CD4-positive, alpha-beta T cell treated with Interferon alpha-2 for 1 hour (primary cell): ENCODE results near the gene FOXK1.

Experiments
- DNase-seq, 2 donors: peaks; one replicate each; pipeline ENCODE4 v3.0.0-alpha.2; 2020 to 2022

The FOXK1 gene

DNA sequence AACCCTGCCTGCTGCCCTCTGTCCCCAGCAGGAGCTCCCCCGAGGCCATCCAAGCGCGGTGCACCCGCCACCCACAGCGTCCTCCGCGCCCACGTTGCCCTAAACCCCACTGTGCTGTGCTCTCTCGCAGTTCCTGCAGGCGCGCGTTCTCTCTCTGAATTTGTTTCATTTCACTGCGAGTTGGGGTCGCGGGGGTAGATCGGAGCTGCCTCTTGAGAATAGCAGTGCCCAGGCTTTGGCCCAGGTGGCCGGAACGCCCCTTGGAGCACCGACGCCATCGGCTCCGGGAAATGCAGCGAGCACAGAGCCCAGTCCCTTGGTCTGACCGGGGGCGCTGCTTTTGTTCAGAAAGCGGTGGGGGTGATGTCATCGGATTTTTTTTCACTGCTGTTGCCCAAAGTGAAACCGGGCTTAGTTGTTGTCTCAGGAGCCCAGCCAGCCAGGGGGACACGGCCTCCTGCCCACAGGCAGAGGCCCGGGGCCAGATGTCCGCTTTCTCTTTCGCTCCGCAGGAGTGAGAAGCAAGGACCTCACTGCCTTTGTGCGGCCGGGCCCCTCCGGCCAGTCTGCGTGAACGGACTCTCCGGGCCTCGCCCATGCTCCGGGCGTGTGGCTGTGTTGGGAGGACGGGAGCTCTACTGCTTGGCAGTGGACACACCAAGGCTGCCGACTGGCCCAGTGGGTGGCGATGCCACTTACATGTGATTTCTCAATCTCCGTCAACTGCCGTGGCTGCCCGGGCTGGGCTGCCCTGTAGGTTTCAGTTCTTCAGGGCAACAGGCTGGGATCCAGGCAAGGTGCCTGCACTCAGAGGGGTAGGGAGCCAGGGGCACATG lies 43.1 kb downstream of the FOXK1 start:
- peak; percentile 48 to 57 for DNase-seq

- no peak for DNase-seq
These were observed 43.9 kb downstream of the FOXK1 start for GRCh38 chr7:4725850-4726450.

DNA sequence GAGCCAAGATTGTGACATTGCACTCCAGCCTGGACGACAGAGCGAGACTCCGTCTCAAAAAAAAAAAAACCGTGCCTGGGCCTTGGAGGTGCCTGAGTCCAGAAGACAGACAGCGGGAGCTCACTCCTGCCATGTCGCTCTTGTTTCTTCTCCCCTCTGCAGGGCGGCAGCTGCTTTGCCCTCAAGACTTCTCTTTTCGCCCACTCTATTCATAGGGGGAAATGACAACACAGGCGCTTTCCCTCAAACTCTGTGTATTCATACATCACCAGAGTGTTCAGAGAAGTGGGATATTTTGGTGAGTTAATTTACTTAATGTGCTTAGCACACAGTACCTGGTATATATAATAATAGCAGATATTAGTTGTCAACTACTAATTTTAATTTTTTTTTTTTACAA lies 44.5 kb downstream of the FOXK1 start:
- DNase-seq = no peak

GRCh38 chr7:4727914-4728705 lies 46.0 kb downstream of the FOXK1 start:
- no peak for DNase-seq

DNA sequence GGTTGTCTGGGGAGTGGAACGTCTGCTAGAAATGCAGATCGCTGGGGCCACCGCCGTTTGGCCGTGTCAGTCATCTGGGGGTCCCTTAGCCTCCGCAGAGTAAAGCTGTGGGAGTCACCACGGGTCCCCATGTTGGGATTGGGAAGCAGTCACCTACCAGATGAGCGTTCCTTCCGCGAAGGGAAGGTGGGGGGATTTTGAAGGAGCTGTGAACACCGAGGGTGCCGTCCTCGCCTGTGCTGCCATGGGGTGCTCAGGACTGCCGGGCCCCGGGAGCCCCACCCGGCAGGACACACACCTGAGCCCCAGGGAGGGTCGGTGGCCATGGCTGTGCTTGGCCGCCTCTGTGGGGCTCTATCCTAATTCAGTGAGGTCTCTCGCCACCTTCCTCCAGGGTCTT lies 47.2 kb downstream of the FOXK1 start:
- DNase-seq = no peak

DNA sequence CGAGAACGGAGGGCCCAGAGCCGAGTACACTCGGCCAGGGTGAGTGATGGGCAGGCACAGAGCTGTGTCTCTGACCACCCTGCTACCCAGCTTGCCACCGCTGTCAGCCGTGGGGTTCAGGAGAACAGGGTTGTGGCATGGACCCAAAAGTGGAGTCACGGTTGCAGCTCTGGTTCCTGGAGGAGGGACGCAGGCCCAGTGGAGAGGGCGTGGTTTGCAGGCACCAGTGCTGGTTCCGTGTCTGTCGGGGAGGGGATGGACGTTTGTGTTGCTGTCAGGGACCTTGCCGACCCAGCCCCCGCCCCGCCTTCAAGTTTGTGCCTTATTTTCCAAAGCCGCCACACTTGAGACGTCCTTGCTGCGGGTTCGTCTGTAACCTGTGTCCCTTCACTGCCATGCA lies 48.2 kb downstream of the FOXK1 start:
- no peak for DNase-seq

DNA sequence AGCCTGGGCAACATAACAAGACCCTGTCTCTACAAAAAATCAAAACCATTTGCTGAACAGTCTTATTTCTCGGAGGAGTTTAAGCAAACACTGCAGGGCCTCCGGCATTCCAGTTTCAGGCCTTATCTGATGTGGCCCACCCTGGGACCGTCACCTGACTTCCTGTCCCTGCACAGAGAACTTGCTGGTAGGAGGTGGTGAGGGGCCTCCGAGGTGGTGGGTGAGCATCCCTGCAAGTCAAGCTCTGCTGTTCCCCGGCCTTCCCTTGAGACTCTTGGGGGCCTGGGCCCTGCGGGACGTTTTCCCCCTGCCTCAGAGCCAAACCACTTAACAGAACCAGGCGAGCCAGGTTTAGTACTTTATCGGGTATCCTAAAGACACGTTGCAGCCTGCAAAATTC lies 48.9 kb downstream of the FOXK1 start:
- no peak for DNase-seq

DNA sequence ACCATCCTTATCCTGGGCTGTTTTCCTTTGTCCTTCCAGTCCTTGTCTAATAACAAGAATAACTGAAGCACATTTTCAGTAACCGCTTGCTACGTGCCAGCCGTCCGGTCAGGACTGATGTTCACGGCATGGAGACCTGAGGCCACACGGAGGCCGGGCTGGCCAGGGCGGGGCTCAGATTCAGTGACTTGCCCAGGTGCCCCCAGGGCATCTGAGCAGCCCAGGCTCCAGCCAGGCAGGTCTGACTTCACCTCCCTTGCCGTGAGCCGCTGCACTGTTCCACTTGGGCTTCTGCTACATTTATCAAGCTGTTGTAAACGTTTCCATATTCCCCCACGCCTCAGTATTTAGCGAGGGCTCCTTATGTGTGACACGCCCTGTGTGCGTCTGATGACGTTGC lies 49.7 kb downstream of the FOXK1 start:
- DNase-seq = no peak

GRCh38 chr7:4733936-4734528 lies 51.9 kb downstream of the FOXK1 start:
- DNase-seq = no peak

- DNase-seq = no peak
These were observed 52.7 kb downstream of the FOXK1 start for GRCh38 chr7:4734587-4735345.

DNA sequence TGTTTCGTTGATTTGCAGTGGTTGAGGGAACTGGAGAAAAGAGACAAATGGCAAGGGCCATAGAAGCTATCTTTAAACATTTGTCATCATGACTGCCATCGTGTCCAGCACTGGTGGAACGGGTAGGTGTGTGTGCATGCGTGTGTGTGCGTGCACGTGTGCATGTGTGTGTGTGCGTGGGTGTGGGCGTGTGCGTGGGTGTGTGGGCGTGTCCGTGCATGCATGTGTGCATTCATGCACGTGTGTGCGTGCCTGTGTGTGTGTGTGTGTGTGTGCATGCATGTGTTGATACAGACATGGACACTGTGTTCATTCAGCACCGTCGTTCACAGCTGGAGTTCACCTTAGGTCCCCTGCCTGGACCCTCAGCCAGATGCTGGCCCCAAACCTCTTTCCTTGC lies 55.2 kb downstream of the FOXK1 start:
- no peak for DNase-seq

DNA sequence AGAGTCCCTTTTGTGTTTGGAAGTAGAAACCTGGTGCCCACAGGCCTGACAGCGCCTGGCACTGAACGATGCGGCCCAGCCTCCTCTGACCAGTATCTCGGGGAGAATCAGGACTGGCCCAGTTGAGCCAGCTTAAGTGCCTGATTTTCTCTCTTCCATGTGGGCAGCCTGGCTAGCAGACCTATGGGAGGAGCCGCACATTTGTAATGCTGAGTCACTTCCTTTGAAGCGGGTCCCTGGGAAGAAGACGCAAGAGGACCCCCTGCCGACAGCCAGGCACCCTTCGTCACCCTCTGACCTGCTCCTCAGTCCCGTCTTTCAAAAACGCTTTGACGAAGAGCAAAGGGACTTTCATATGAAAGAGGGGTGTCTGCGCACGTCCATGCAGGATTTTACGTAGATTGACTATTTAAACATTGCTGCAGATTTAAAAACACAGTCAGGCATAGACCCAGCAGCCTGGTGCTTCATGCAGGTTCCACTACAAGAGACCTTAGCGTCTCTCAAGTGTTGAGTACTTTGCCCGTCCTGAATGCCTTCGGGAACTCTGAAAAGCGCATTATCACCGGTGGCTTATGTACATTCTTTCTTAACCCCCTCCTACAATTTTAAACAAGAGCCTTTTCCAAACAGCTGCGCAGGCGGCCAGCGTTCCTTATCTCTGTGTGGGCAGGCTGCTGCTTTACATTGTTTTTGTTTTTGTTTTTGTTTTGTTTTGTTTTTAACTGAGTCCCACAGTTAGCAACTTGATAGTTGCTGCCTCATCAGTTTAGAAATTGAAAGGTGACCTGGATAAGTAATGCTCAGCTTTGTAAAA lies 56.8 kb downstream of the FOXK1 start:
- peak in 1 of 2 donors; percentile 22 for DNase-seq

- DNase-seq = peak; percentile 21 to 38
These were observed 57.5 kb downstream of the FOXK1 start for GRCh38 chr7:4739528-4739992.

- DNase-seq = no peak
These were observed 58.7 kb downstream of the FOXK1 start for GRCh38 chr7:4740796-4741195.

- no peak for DNase-seq
These were observed 60.0 kb downstream of the FOXK1 start for GRCh38 chr7:4742051-4742573.

DNA sequence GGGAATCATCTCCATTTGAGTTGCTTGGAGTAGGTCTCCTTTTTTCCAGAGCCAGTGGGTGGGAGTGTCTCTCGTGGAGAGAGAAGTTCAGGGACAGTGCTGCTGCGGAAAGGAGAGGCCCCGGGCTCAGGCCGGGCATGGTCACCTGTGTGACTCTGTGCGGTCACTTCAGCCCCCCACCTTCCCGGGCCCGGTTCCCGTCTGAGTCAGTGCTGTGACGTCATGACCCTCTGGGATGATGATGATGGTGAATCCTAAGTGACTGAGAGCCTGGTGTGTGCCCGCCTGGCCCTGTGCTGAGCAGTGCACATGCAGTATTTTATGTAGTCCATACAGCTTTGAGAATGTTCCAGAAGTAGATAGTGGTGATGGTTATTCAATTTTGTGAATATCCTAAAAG lies 60.8 kb downstream of the FOXK1 start:
- no peak for DNase-seq

GRCh38 chr7:4744391-4745264 lies 62.5 kb downstream of the FOXK1 start:
- peak; percentile 69 to 76 for DNase-seq

DNA sequence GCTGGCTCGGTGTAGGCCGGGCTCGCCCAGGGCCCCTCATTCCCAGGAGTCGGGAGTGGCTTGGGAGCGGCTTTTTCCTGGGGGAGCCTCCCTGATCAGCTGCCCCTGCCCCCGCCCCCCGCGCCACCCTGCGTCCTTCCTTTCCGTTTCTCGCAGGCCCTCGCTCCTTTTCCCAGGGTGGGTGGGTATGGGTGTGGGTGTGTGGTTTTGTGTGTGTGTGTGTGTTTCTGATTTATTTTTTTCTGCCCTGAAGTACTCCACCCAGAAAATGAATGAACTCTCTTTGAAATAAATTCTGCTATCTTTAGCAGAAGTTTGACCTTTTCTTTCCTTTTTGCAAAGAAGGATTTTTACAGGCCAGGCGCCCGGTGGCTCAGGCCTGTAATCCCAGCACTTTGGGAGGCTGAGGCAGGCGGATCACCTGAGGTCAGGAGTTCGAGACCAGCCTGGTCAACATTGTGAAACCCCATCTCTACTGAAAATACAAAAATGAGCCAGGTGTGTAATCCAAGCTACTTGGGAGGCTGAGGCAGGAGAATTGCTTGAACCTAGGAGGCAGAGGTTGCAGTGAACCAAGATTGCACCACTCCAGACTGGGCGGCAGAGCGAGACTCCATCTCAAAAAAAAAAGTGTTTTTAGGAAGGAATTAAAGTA lies 63.3 kb downstream of the FOXK1 start:
- DNase-seq = no peak
